ENCODE results near the gene PRSS53.
A peak's percentile ranks its signal among the peaks of the same experiment; 100 is the strongest.

PRSS53 gene

GRCh38 chr16:31090540-31090939 is 1.8 kb upstream of the PRSS53 start:
- H3K4ac ChIP-seq (ENCODE audit: low read depth, low read length), result no peak overlapping the region
- no peaks in the 10 kb centered on the region for H3K27me3 ChIP-seq (ENCODE audit: insufficient read depth, low read length)
- no peak overlapping the region for H2BK120ac ChIP-seq (ENCODE audit: insufficient read depth, low read length, poor library complexity)
- WGBS (ENCODE audit: extremely low coverage, insufficient coverage, insufficient read length), result no CpG with 5 or more reads among the region's 2 CpGs
- no peak overlapping the region for H4K91ac ChIP-seq (ENCODE audit: low read depth, low read length)
- no peak overlapping the region for H3K4me2 ChIP-seq (ENCODE audit: low read length)
- H2BK12ac ChIP-seq (ENCODE audit: low read length), result no peak overlapping the region
- H3K4me1 ChIP-seq (ENCODE audit: control insufficient read depth in 1 of 2, insufficient read depth in 2 of 2, low read length in 2 of 2), result peaks cover 3 to 4% of the 10 kb centered on the region in 2 experiments
- H4K8ac ChIP-seq (ENCODE audit: low read depth, low read length), result no peak overlapping the region
- peaks cover 6% of the 10 kb centered on the region for H3K79me1 ChIP-seq (ENCODE audit: low read length)
- no peak overlapping the region for H3K9ac ChIP-seq (ENCODE audit: low read length)
- no peak overlapping the region for H2AK5ac ChIP-seq (ENCODE audit: low read length)
- no peak overlapping the region for H3K18ac ChIP-seq (ENCODE audit: low read length)
- no peak for DNase-seq
- no peak overlapping the region for H2BK5ac ChIP-seq (ENCODE audit: low read depth, low read length, poor library complexity)
- no peak overlapping the region for H4K12ac ChIP-seq (ENCODE audit: low read depth, low read length)
- H3K23ac ChIP-seq (ENCODE audit: low read length), result no peak overlapping the region
- H3K4me3 ChIP-seq (ENCODE audit: low read depth, low read length), result no peak overlapping the region
- H2AFZ ChIP-seq (ENCODE audit: insufficient read depth, low read length, poor library complexity), result no peak overlapping the region
- H3K14ac ChIP-seq (ENCODE audit: low read length), result no peak overlapping the region
- peaks cover 7% of the 10 kb centered on the region for H3K79me2 ChIP-seq (ENCODE audit: control insufficient read depth, insufficient read depth, low read length, poor library complexity)
- H3K27ac ChIP-seq (ENCODE audit: low read depth, low read length), result no peak overlapping the region
- peaks cover 1% of the 10 kb centered on the region for H3K9me3 ChIP-seq (ENCODE audit: insufficient read depth, low read depth, low read length)
- H3K36me3 ChIP-seq (ENCODE audit: control insufficient read depth in 1 of 2, insufficient read depth in 2 of 2, low read length in 2 of 2), result peaks cover 28 to 32% of the 10 kb centered on the region in 2 experiments

DNA sequence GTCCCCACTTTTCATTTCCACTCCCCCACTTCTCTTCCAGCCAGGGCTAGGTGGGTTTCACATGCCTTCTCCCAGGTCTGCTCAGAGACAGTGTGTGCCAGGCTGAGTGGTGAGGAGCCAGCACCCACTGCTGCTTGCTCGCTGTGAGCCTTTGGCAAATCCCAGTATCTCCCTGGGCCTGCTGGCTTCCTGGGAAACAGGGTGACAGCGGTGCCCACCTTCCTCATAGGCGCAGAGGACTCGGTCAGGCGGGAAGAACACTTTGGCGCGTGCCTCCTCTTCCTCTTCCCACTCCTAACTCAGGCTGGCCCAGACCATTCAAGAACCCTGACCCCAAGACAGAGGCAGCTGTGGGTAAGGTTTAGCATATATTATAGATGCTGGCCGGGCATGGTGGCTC is 456 bp upstream of the PRSS53 start:
- H2BK12ac ChIP-seq (ENCODE audit: low read length), result no peak overlapping the region
- H3K36me3 ChIP-seq (ENCODE audit: control insufficient read depth in 1 of 2, insufficient read depth in 2 of 2, low read length in 2 of 2), result peaks cover 31 to 43% of the 10 kb centered on the region in 2 experiments
- H4K12ac ChIP-seq (ENCODE audit: low read depth, low read length), result no peak overlapping the region
- no peak overlapping the region for H3K18ac ChIP-seq (ENCODE audit: low read length)
- H3K9me3 ChIP-seq (ENCODE audit: insufficient read depth, low read depth, low read length), result no peaks in the 10 kb centered on the region
- no peak overlapping the region for H3K14ac ChIP-seq (ENCODE audit: low read length)
- H3K4ac ChIP-seq (ENCODE audit: low read depth, low read length), result no peak overlapping the region
- H3K79me1 ChIP-seq (ENCODE audit: low read length), result peaks cover 2% of the 10 kb centered on the region
- no peak for DNase-seq
- WGBS (ENCODE audit: extremely low coverage, insufficient coverage, insufficient read length), result no CpG with 5 or more reads among the region's 8 CpGs
- H2AK5ac ChIP-seq (ENCODE audit: low read length), result no peak overlapping the region
- H3K4me1 ChIP-seq (ENCODE audit: control insufficient read depth in 1 of 2, insufficient read depth in 2 of 2, low read length in 2 of 2), result peaks cover 3 to 4% of the 10 kb centered on the region in 2 experiments
- no peak overlapping the region for H3K9ac ChIP-seq (ENCODE audit: low read length)
- no peak overlapping the region for H2AFZ ChIP-seq (ENCODE audit: insufficient read depth, low read length, poor library complexity)
- H2BK120ac ChIP-seq (ENCODE audit: insufficient read depth, low read length, poor library complexity), result no peak overlapping the region
- no peak overlapping the region for H3K23ac ChIP-seq (ENCODE audit: low read length)
- peaks cover 4% of the 10 kb centered on the region for H3K79me2 ChIP-seq (ENCODE audit: control insufficient read depth, insufficient read depth, low read length, poor library complexity)
- H4K8ac ChIP-seq (ENCODE audit: low read depth, low read length), result no peak overlapping the region
- H2BK5ac ChIP-seq (ENCODE audit: low read depth, low read length, poor library complexity), result no peak overlapping the region
- H3K4me2 ChIP-seq (ENCODE audit: low read length), result no peak overlapping the region
- no peaks in the 10 kb centered on the region for H3K27me3 ChIP-seq (ENCODE audit: insufficient read depth, low read length)
- no peak overlapping the region for H4K91ac ChIP-seq (ENCODE audit: low read depth, low read length)
- no peak overlapping the region for H3K27ac ChIP-seq (ENCODE audit: low read depth, low read length)
- H3K4me3 ChIP-seq (ENCODE audit: low read depth, low read length), result no peak overlapping the region

DNA sequence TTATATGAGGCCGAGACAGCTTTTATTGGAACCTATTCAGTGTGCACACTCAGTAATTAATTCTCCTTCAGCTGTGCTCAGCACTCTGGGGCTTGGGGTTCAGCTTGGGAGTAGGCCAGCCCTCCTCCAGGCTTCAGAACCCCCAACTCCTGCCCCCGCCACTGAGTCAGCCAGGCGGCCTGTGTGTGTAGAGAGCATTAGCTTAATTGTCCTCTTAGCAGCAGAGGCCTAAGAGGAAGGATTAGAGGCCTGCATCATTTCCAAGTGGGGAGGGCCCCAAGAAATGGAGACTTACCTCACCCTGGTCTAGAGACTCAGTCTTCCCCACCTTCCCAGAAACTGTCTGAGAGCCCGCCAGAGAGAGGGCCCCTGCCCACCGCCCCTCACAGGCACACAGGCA is 772 bp downstream of the PRSS53 start:
- Histone ChIP-seq H3K79me1 (ENCODE audit: low read length) (no peaks in the 10 kb centered on the region), H2BK12ac (ENCODE audit: low read length) (no peak overlapping the region), H2BK5ac (ENCODE audit: low read depth, low read length, poor library complexity) (no peak overlapping the region), H3K27ac (ENCODE audit: low read depth, low read length) (no peak overlapping the region), H3K4ac (ENCODE audit: low read depth, low read length) (no peak overlapping the region), H3K36me3 (ENCODE audit: control insufficient read depth in 1 of 2, insufficient read depth in 2 of 2, low read length in 2 of 2) (peaks cover 39 to 54% of the 10 kb centered on the region in 2 experiments), H3K18ac (ENCODE audit: low read length) (no peak overlapping the region), H4K12ac (ENCODE audit: low read depth, low read length) (no peak overlapping the region), H2BK120ac (ENCODE audit: insufficient read depth, low read length, poor library complexity) (no peak overlapping the region), H2AK5ac (ENCODE audit: low read length) (no peak overlapping the region), H4K91ac (ENCODE audit: low read depth, low read length) (no peak overlapping the region), H3K4me3 (ENCODE audit: low read depth, low read length) (no peak overlapping the region), H3K27me3 (ENCODE audit: insufficient read depth, low read length) (no peaks in the 10 kb centered on the region), H3K9me3 (ENCODE audit: insufficient read depth, low read depth, low read length) (no peaks in the 10 kb centered on the region), H3K9ac (ENCODE audit: low read length) (no peak overlapping the region), H3K4me2 (ENCODE audit: low read length) (no peak overlapping the region), H4K8ac (ENCODE audit: low read depth, low read length) (no peak overlapping the region), H3K4me1 (ENCODE audit: control insufficient read depth in 1 of 2, insufficient read depth in 2 of 2, low read length in 2 of 2) (no peaks in the 10 kb centered on the region), H2AFZ (ENCODE audit: insufficient read depth, low read length, poor library complexity) (no peak overlapping the region), H3K79me2 (ENCODE audit: control insufficient read depth, insufficient read depth, low read length, poor library complexity) (no peaks in the 10 kb centered on the region), H3K14ac (ENCODE audit: low read length) (no peak overlapping the region), H3K23ac (ENCODE audit: low read length) (no peak overlapping the region)
- WGBS (ENCODE audit: extremely low coverage, insufficient coverage, insufficient read length), result no CpG with 5 or more reads among the region's 5 CpGs
- no peak for DNase-seq

GRCh38 chr16:31087481-31087880 is 1.3 kb downstream of the PRSS53 start:
- H2BK120ac ChIP-seq (ENCODE audit: insufficient read depth, low read length, poor library complexity), result no peak overlapping the region
- H3K36me3 ChIP-seq (ENCODE audit: control insufficient read depth in 1 of 2, insufficient read depth in 2 of 2, low read length in 2 of 2), result peaks cover 37 to 59% of the 10 kb centered on the region in 2 experiments
- no peaks in the 10 kb centered on the region for H3K79me1 ChIP-seq (ENCODE audit: low read length)
- no peak overlapping the region for H2BK5ac ChIP-seq (ENCODE audit: low read depth, low read length, poor library complexity)
- H3K18ac ChIP-seq (ENCODE audit: low read length), result no peak overlapping the region
- H3K4ac ChIP-seq (ENCODE audit: low read depth, low read length), result no peak overlapping the region
- peak overlapping the region; percentile 35 for H4K12ac ChIP-seq (ENCODE audit: low read depth, low read length)
- no peak overlapping the region for H2BK12ac ChIP-seq (ENCODE audit: low read length)
- H3K4me3 ChIP-seq (ENCODE audit: low read depth, low read length), result no peak overlapping the region
- no peak overlapping the region for H2AK5ac ChIP-seq (ENCODE audit: low read length)
- no peak for DNase-seq
- H3K4me1 ChIP-seq (ENCODE audit: control insufficient read depth in 1 of 2, insufficient read depth in 2 of 2, low read length in 2 of 2), result no peaks in the 10 kb centered on the region
- H3K23ac ChIP-seq (ENCODE audit: low read length), result no peak overlapping the region
- no peaks in the 10 kb centered on the region for H3K9me3 ChIP-seq (ENCODE audit: insufficient read depth, low read depth, low read length)
- no peak overlapping the region for H3K14ac ChIP-seq (ENCODE audit: low read length)
- H4K8ac ChIP-seq (ENCODE audit: low read depth, low read length), result no peak overlapping the region
- no peak overlapping the region for H4K91ac ChIP-seq (ENCODE audit: low read depth, low read length)
- WGBS (ENCODE audit: extremely low coverage, insufficient coverage, insufficient read length), result no CpG with 5 or more reads among the region's 8 CpGs
- H3K27me3 ChIP-seq (ENCODE audit: insufficient read depth, low read length), result no peaks in the 10 kb centered on the region
- H3K27ac ChIP-seq (ENCODE audit: low read depth, low read length), result no peak overlapping the region
- H3K9ac ChIP-seq (ENCODE audit: low read length), result no peak overlapping the region
- H2AFZ ChIP-seq (ENCODE audit: insufficient read depth, low read length, poor library complexity), result no peak overlapping the region
- H3K79me2 ChIP-seq (ENCODE audit: control insufficient read depth, insufficient read depth, low read length, poor library complexity), result no peaks in the 10 kb centered on the region
- no peak overlapping the region for H3K4me2 ChIP-seq (ENCODE audit: low read length)

Measured in trophoblast cell (in vitro differentiated cells and primary cell).